ENCODE results near the gene DYNC2LI1.

Gene DYNC2LI1

DNA sequence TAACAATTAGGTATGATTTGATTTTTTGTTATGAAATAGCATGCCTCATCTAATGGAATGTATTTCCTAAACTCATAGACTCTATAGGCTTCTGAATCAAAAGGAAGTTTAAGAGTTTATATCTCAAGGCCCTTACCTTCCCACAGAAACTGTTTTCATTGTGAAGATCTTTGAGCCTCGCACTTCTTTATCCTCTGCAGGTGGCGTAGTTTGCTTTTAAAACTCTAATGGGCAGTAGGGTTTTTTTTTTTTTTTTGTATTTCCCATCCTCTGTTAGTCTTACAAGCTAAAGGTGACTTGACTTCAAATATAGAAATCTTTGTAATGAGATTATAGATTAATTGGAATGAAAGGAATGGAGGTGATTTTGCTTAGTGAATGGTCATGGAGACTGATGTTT is 28.3 kb downstream of the DYNC2LI1 start:
- TF ChIP-seq, protein P1, sequence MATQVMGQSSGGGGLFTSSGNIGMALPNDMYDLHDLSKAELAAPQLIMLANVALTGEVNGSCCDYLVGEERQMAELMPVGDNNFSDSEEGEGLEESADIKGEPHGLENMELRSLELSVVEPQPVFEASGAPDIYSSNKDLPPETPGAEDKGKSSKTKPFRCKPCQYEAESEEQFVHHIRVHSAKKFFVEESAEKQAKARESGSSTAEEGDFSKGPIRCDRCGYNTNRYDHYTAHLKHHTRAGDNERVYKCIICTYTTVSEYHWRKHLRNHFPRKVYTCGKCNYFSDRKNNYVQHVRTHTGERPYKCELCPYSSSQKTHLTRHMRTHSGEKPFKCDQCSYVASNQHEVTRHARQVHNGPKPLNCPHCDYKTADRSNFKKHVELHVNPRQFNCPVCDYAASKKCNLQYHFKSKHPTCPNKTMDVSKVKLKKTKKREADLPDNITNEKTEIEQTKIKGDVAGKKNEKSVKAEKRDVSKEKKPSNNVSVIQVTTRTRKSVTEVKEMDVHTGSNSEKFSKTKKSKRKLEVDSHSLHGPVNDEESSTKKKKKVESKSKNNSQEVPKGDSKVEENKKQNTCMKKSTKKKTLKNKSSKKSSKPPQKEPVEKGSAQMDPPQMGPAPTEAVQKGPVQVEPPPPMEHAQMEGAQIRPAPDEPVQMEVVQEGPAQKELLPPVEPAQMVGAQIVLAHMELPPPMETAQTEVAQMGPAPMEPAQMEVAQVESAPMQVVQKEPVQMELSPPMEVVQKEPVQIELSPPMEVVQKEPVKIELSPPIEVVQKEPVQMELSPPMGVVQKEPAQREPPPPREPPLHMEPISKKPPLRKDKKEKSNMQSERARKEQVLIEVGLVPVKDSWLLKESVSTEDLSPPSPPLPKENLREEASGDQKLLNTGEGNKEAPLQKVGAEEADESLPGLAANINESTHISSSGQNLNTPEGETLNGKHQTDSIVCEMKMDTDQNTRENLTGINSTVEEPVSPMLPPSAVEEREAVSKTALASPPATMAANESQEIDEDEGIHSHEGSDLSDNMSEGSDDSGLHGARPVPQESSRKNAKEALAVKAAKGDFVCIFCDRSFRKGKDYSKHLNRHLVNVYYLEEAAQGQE (IDR thresholded peaks at IDR 0.05; ENCODE audit: insufficient read depth in 1 of 2, low read depth in 2 of 2, low read length in 2 of 2): no peak
- TF ChIP-seq FOXP2 (optimal IDR thresholded peaks at IDR 0.05; ENCODE audit: borderline replicate concordance, extremely low read depth, extremely low read length, insufficient read depth) (no peak), POLR2AphosphoS5 (IDR thresholded peaks at IDR 0.05; ENCODE audit: low read depth, low read length) (no peak), TAF1 (IDR thresholded peaks at IDR 0.05; ENCODE audit: borderline replicate concordance, insufficient read depth, low read length) (no peak), SIN3A (IDR thresholded peaks at IDR 0.05; ENCODE audit: borderline replicate concordance, insufficient read depth, low read length) (no peak)

DNA sequence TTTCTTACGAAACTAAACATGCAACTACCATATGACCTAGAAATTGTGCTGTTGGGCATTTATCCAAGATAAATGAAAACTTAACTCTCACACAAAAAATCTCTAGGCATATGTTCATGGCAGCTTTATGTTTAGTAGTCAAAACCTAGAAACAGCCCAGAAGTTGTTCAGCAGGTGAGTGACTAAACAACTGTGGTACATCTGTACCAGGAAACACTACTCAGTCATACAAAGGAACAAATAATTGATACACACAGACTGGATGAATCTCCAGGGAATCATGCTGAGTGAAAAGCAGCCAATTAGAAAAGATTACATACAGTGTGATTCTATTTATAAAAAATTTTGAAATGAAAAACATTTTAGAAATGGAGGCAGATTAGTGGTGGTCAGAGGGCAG is 29.3 kb downstream of the DYNC2LI1 start:
- TF ChIP-seq TAF1 (IDR thresholded peaks at IDR 0.05; ENCODE audit: borderline replicate concordance, insufficient read depth, low read length): no peak
- TF ChIP-seq FOXP2 (optimal IDR thresholded peaks at IDR 0.05; ENCODE audit: borderline replicate concordance, extremely low read depth, extremely low read length, insufficient read depth): no peak

DNA sequence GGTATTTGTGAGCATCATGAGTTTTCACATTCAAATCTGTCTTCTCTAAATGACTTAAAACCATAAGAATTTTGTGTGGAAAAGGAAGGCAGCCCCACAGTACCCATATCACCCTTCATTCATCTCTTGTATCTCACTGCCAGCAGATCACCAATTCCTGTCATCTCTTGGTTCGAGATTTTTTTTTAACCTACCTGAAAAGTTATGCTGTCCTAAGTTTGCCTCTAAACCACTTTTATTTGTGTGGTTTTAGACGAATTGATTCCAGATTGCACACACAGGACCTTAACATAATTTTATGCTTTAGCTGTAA is 32.8 kb downstream of the DYNC2LI1 start:
- TF ChIP-seq FOXP2 (optimal IDR thresholded peaks at IDR 0.05; ENCODE audit: borderline replicate concordance, extremely low read depth, extremely low read length, insufficient read depth): no peak
- no peak for TF ChIP-seq TAF1 (IDR thresholded peaks at IDR 0.05; ENCODE audit: borderline replicate concordance, insufficient read depth, low read length)
- TF ChIP-seq POLR2AphosphoS5 (IDR thresholded peaks at IDR 0.05; ENCODE audit: low read depth, low read length): no peak
- no peak for TF ChIP-seq SIN3A (IDR thresholded peaks at IDR 0.05; ENCODE audit: borderline replicate concordance, insufficient read depth, low read length)
- TF ChIP-seq, protein P1 (IDR thresholded peaks at IDR 0.05; ENCODE audit: insufficient read depth in 1 of 2, low read depth in 2 of 2, low read length in 2 of 2): no peak

DNA sequence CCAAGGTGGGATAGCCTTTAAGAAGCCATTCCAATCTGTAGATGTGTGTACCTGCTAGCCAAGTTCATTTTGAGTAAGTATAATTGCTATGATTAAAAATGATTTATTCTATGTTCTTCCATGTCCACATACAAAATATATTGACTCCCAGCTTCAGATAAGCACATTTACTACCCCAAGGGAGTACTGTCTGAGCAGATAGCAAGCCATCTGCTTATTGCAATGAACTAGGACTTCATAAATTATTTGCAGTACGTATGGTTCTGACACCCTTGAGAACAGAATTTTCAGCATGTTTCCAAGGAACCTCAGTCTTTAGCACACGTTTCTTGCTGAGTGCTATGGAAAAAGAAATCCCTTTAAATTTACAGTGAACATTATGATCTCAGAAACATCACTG is 36.6 kb downstream of the DYNC2LI1 start:
- TF ChIP-seq TAF1 (IDR thresholded peaks at IDR 0.05; ENCODE audit: borderline replicate concordance, insufficient read depth, low read length) (no peak), SIN3A (IDR thresholded peaks at IDR 0.05; ENCODE audit: borderline replicate concordance, insufficient read depth, low read length) (no peak), FOXP2 (optimal IDR thresholded peaks at IDR 0.05; ENCODE audit: borderline replicate concordance, extremely low read depth, extremely low read length, insufficient read depth) (no peak), POLR2AphosphoS5 (IDR thresholded peaks at IDR 0.05; ENCODE audit: low read depth, low read length) (no peak)
- TF ChIP-seq, protein P1 (IDR thresholded peaks at IDR 0.05; ENCODE audit: insufficient read depth in 1 of 2, low read depth in 2 of 2, low read length in 2 of 2): no peak

DNA sequence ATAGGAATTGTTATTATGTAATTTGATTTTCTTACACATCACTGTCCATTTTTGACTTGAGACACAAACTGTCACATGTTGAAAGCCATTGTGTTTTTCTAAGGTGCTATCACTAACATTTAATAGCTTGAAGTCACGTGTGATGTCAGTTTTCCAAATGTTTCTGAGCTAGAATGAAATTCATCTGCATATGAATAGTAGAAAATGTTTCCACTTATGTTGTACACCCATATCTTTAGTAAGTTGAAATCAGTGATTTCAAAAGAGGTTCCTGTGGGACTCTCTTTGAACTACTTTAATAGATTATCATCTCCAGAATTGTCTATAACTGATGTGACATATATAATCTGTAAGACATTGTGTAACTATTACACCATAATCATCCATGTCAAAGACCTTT is 37.0 kb downstream of the DYNC2LI1 start:
- TF ChIP-seq SIN3A (IDR thresholded peaks at IDR 0.05; ENCODE audit: borderline replicate concordance, insufficient read depth, low read length) (no peak), POLR2AphosphoS5 (IDR thresholded peaks at IDR 0.05; ENCODE audit: low read depth, low read length) (no peak), FOXP2 (optimal IDR thresholded peaks at IDR 0.05; ENCODE audit: borderline replicate concordance, extremely low read depth, extremely low read length, insufficient read depth) (no peak), TAF1 (IDR thresholded peaks at IDR 0.05; ENCODE audit: borderline replicate concordance, insufficient read depth, low read length) (no peak)
- TF ChIP-seq, protein P1 (IDR thresholded peaks at IDR 0.05; ENCODE audit: insufficient read depth in 1 of 2, low read depth in 2 of 2, low read length in 2 of 2): no peak

Data from PFSK-1 (cell line).